HG03025 (cell line): Measurements from ENCODE around the gene SLC1A4.
"Not testable (repeated sequence)": the region's sequence is repeated elsewhere in the genome, so short reads cannot be mapped to it uniquely, and the experiment has no call there.

Source experiments
- ATAC-seq: cut with Tn5 transposase; IDR thresholded peaks from one replicate; pipeline ENCODE4 v1.9.1; 2021; ENCODE audit warnings: mild to moderate bottlenecking, moderate library complexity; ENCODE audit not compliant: unreplicated experiment, low FRiP score

The SLC1A4 gene

DNA sequence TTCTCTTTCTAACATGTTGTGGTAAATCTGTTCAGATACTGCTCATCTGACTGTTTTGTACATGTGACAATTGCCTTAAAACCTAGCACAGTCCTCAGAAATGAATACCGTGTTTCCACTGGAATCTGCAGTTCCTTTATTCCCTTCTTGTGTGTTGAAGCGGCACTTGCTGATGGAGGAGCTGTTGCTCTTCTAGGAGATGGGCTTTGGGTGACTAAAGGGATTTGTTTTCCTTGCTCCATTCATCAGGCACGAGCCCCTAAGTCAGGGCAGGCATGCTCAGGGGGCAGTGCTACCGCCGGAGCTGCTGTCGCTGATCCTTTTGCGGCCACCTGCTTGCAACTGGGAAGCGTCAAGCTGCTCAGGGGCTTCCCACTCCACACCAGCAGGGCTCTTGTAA, 34.5 kb downstream of the SLC1A4 start:
- ATAC-seq = no peak

- no peak for ATAC-seq
These were observed 35.1 kb downstream of the SLC1A4 start for GRCh38 chr2:65024149-65024829.

GRCh38 chr2:65025453-65026123, 36.4 kb downstream of the SLC1A4 start:
- ATAC-seq = no peak

- no peak for ATAC-seq
These were observed 37.0 kb downstream of the SLC1A4 start for GRCh38 chr2:65026154-65026553.

- no peak for ATAC-seq
These were observed 37.7 kb downstream of the SLC1A4 start for GRCh38 chr2:65026704-65027464.

DNA sequence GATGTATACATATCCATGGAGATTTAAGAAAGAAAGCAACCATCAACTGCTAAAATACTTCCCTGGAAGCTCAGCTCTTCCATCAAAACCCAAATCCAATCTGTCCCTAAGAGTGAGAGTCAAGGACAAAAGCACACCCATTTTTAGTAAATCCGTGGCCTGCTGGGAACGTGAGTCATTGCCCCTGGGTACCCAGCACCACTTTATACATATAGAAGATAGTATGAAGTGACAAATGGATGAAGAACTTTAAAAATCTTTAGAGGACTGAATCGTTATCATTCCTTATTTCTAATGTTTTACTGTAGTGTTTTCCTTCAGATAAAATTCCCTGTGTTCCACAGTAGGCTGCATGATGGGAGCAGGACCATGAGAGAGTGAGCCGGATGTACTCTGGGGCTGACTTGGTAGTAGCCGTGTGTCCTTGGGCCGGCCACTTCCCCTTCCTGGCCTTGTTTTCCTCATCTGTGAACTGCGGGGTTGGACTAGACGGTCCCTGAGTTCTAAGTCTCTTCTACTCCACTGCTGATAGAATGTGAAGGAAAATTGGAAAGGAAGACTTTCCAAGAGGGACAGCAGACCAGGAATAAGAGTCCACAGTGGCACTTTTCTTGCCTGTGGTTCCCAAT, 38.5 kb downstream of the SLC1A4 start:
- ATAC-seq = no peak

DNA sequence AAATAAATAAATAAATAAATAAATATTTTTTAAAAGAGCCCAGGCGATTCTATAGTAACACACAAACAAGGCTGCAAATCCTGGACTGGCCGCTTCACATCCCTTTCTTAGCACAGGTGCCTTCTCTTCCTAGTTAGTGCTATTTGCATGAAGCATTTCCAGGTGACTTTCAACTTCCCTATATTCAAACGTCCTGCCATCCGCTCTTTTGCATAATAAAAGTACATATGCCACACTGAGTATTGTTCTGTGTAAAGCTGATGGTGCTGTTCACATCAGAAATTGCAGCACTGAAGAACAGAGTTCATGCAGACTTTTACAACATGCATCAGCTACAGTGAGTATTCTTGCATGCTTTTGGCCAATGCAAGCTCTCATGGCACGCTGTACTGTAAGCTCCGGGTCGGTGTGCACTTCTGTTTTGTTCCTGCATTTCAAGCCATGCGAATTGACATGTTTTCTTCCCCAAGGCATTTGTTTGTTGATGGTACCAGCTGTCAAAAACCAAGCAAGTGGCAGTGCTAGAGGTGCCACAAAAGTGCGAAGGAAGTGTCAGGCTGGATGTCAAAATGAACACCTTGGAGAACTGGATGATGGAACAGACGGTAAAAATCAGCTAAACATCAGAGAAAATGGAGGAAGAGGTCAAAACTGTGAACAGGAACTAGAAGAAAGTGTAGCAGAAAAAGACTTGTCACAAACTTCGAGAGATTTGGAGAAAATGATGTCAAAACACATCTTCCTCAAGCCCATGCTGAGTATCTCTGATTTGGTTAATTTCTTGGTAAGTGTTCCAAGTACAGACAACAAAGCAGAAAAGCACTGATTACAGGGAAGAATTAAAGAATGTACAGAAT, 41.5 kb downstream of the SLC1A4 start:
- ATAC-seq = peak; percentile 29

GRCh38 chr2:65031341-65032018, 42.3 kb downstream of the SLC1A4 start:
- ATAC-seq = peak; percentile 53

- ATAC-seq = no peak
These were observed 43.1 kb downstream of the SLC1A4 start for GRCh38 chr2:65032019-65032975.

- no peak for ATAC-seq
These were observed 44.0 kb downstream of the SLC1A4 start for GRCh38 chr2:65033178-65033577.

DNA sequence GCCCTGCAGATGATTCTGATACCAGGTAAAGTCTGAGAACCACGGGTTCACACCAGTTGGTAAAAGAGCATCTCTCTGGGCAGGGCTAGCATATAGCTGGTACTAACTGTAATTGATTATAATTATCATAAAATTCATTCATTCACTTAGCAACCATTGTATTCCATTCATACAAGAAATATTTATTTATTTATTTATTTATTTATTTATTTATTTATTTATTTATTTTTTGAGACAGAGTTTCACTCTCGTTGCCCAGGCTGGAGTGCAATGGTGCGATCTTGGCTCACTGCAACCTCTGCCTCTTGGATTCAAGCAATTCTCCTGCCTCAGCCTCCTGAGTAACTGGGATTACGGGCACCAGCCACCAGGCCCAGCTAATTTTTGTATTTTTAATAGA, 44.5 kb downstream of the SLC1A4 start:
- not testable (repeated sequence) for ATAC-seq

DNA sequence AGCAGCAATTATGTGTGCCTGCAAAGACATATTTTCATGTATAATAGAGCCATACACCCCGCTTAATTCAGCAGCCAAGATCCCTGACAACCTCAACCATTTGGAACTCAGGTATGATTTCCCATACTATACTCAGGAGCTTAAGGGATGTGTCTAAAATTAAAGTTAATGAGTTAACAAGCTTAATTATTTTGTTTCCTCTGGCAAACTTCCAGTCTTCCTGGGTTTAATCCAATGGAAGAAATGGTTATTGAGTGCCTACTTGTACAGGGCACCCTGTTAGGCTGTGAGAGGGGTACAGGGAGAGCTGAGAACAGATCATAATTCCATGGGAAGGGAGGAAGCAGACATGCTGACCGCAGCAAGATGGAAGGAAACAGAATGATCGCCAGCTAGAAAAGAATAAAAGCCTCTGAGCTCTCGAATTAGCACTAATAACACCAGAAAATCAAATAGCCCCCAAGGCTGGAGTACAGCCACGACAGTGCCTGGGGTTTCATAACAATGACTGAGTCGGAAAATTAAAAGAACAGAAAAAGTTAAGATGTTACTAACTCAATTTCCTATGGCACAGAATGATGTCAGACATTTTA, 46.2 kb downstream of the SLC1A4 start:
- ATAC-seq = no peak

DNA sequence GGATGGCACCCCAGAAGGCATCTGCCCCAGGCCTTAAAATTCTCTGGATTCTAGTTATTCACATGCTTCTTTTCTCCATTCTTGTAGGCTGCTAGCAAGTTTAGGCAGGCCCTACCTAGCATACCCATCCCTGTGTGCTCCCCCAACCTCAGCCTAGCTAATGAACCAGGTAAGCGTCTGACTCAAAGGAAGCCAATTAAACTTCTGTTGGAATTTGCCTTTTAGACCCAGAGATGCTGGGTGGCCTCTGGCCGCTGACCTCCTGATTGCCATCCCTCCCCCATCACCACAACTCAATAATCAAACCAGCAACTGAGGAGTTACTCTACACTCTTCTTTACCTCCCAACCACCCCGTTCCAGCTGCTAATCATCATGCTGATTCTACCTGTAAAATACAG, 48.0 kb downstream of the SLC1A4 start:
- ATAC-seq = no peak

DNA sequence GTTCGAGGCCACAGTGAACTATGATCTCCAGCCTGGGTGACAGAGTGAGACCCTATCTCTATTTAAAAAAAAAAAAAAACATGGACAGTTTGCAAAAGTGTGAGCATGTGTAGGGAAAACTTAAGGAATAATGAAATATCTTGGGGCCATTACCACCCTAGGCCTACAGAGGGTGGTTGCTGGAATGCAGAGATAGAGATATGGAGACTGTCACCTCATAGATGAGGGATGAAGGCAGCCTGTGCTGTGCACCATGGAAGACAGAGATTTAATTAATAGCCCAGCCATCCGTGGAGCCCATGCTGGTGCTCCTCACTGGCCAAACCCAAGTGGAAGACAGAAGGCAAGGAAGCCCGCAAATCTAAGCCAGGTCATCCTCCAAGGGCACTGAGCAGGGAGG, 50.4 kb downstream of the SLC1A4 start:
- ATAC-seq = no peak

GRCh38 chr2:65040400-65041261, 51.4 kb downstream of the SLC1A4 start:
- ATAC-seq = no peak

DNA sequence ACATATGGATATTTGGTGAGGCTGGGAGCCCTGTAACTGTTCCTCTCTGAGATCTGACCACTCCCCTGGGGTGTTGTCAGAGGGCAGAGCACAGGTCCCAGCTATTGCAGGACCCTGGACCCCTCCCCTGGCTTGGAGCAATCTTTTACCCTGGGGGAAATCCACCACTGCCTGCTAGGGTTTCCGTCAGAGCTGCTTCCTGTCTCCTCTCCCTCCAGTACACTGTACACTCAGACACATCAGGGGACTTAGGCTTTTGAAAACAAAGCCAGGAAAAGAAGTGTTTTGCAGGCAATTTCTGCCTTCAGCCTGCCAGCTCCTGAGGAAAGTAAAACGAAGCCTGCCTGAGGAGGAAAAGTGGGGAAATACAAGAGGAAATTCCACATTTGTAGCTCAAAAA, 53.8 kb downstream of the SLC1A4 start:
- ATAC-seq = no peak

GRCh38 chr2:65044097-65044735, 55.0 kb downstream of the SLC1A4 start:
- no peak for ATAC-seq
